ENCODE measurements around the gene NFATC2. TPM values are rescaled to one million over a fixed set of nuclear protein-coding genes. Genes with fewer than 3 reads are reported as not detected.

The NFATC2 gene
- total RNA-seq, 3 donors from 2014 or later, result 5.9 to 11.9 (median 10.2) TPM

- TF ChIP-seq POLR2AphosphoS5 (IDR thresholded peaks at IDR 0.05), result no peak
- no peak for TF ChIP-seq CTCF (IDR thresholded peaks at IDR 0.05)
- no peak for TF ChIP-seq POLR2A (IDR thresholded peaks at IDR 0.05)
- Histone ChIP-seq H3K27ac (no peak overlapping the region), H3K27me3 (no peaks in the 10 kb centered on the region), H3K4me3 (no peak overlapping the region), H3K4me1 (no peaks in the 10 kb centered on the region), H3K36me3 (no peaks in the 10 kb centered on the region), H3K9me3 (no peaks in the 10 kb centered on the region)
- DNase-seq (ENCODE audit: low spot score in 2 of 2), result no peak
- intact Hi-C loops (cut with DNase I; ENCODE audit: low total_unique reads), result loop anchor here (10.0 kb wide), 1 partner anchor 220 kb away; no protein-coding TSS in a partner anchor
Observed at GRCh38 chr20:51374961-51375360, 167.6 kb downstream of the NFATC2 start.

- no peaks in the 10 kb centered on the region for H3K4me1 ChIP-seq
- H3K9me3 ChIP-seq, result no peaks in the 10 kb centered on the region
- no peaks in the 10 kb centered on the region for H3K27me3 ChIP-seq
- no peak for TF ChIP-seq POLR2A (IDR thresholded peaks at IDR 0.05)
- no peak for TF ChIP-seq POLR2AphosphoS5 (IDR thresholded peaks at IDR 0.05)
- DNase-seq (ENCODE audit: low spot score in 2 of 2), result no peak
- H3K36me3 ChIP-seq, result no peaks in the 10 kb centered on the region
- no peak overlapping the region for H3K27ac ChIP-seq
- H3K4me3 ChIP-seq, result no peak overlapping the region
- intact Hi-C loops (cut with DNase I; ENCODE audit: low total_unique reads), result loop anchor here (10.0 kb wide), 1 partner anchor 220 kb away; no protein-coding TSS in a partner anchor
Observed at GRCh38 chr20:51374456-51374830, 168.1 kb downstream of the NFATC2 start.

GRCh38 chr20:51373713-51374455 is 168.6 kb downstream of the NFATC2 start:
- no peak for DNase-seq (ENCODE audit: low spot score in 2 of 2)
- no peaks in the 10 kb centered on the region for H3K9me3 ChIP-seq
- H3K27ac ChIP-seq, result no peak overlapping the region
- intact Hi-C loops (cut with DNase I; ENCODE audit: low total_unique reads), result loop anchor here (10.0 kb wide), 1 partner anchor 221 kb away; no protein-coding TSS in a partner anchor
- no peaks in the 10 kb centered on the region for H3K36me3 ChIP-seq
- no peaks in the 10 kb centered on the region for H3K27me3 ChIP-seq
- H3K4me3 ChIP-seq, result no peak overlapping the region
- H3K4me1 ChIP-seq, result no peaks in the 10 kb centered on the region
- no peak for TF ChIP-seq CTCF (IDR thresholded peaks at IDR 0.05)
- no peak for TF ChIP-seq POLR2A (IDR thresholded peaks at IDR 0.05)
- TF ChIP-seq POLR2AphosphoS5 (IDR thresholded peaks at IDR 0.05), result no peak

- H3K4me1 ChIP-seq, result no peaks in the 10 kb centered on the region
- no peaks in the 10 kb centered on the region for H3K9me3 ChIP-seq
- TF ChIP-seq POLR2AphosphoS5 (IDR thresholded peaks at IDR 0.05) (no peak), CTCF (IDR thresholded peaks at IDR 0.05) (no peak), POLR2A (IDR thresholded peaks at IDR 0.05) (no peak)
- no peaks in the 10 kb centered on the region for H3K36me3 ChIP-seq
- DNase-seq (ENCODE audit: low spot score in 2 of 2), result no peak
- intact Hi-C loops (cut with DNase I; ENCODE audit: low total_unique reads), result loop anchor here (10.0 kb wide), 1 partner anchor 222 kb away; no protein-coding TSS in a partner anchor
- no peak overlapping the region for H3K4me3 ChIP-seq
- no peaks in the 10 kb centered on the region for H3K27me3 ChIP-seq
- H3K27ac ChIP-seq, result no peak overlapping the region
Observed at GRCh38 chr20:51372966-51373365, 169.6 kb downstream of the NFATC2 start.

- no peaks in the 10 kb centered on the region for H3K4me1 ChIP-seq
- H3K27ac ChIP-seq, result no peak overlapping the region
- no peaks in the 10 kb centered on the region for H3K27me3 ChIP-seq
- intact Hi-C loops (cut with DNase I; ENCODE audit: low total_unique reads), result loop anchor here (10.0 kb wide), 1 partner anchor 223 kb away; no protein-coding TSS in a partner anchor
- H3K9me3 ChIP-seq, result no peaks in the 10 kb centered on the region
- TF ChIP-seq POLR2AphosphoS5 (IDR thresholded peaks at IDR 0.05) (peak in 1 of 3 donors; percentile 40), POLR2A (IDR thresholded peaks at IDR 0.05) (no peak), CTCF (IDR thresholded peaks at IDR 0.05) (peak; percentile 30 to 92 (median 83))
- DNase-seq (ENCODE audit: low spot score in 2 of 2), result peak; percentile 65 to 68
- H3K36me3 ChIP-seq, result no peaks in the 10 kb centered on the region
- no peak overlapping the region for H3K4me3 ChIP-seq
Observed at GRCh38 chr20:51372176-51372803, 170.2 kb downstream of the NFATC2 start.

All from breast epithelium (tissue), 4 donors.